ENCODE results near the gene CES5A.

Gene CES5A

DNA sequence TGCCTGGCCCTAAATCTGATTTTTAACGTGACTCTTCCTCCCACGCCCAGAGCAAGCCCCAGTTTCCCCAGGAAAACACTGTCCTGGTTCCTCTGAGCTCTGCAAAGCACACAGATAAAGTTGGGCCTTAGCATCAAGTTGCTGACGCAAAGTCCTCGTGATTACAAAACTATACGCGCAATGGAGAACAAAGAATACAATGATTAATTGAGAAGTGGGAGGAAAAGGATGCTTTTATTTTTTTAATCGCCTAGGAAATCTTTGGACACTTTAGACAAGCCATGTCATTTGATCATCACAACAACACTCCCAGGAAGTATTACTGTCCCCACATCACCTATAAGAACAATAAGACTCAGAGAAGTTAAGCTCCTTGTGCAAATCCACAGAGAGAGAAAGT lies 30.5 kb upstream of the CES5A start:
- Histone ChIP-seq H3K4me1 (ENCODE audit: control insufficient read depth, insufficient read depth, low read length) (no peaks in the 10 kb centered on the region), H3K9me3 (ENCODE audit: control insufficient read depth, insufficient read depth, low read depth, low read length) (no peaks in the 10 kb centered on the region), H3K4me3 (ENCODE audit: low read depth, low read length) (no peak overlapping the region), H3K27ac (ENCODE audit: extremely low read depth, low read depth, low read length) (no peak overlapping the region), H3K36me3 (ENCODE audit: control insufficient read depth in 2 of 2, insufficient read depth in 1 of 2, low read length in 2 of 2) (no peaks in the 10 kb centered on the region)
- ChIA-PET POLR2A (no interaction called here), CTCF (interaction anchor here (0.6 kb wide), 2 partner anchors 135 to 405 kb away, joined by 3 read pairs; no protein-coding TSS in a partner anchor)
- no peak for TF ChIP-seq ZNF561 (tag by site-specific recombination; IDR thresholded peaks at IDR 0.05; ENCODE audit: borderline replicate concordance)
- TF ChIP-seq ZSCAN30 (tag by site-specific recombination; IDR thresholded peaks at IDR 0.05): no peak

DNA sequence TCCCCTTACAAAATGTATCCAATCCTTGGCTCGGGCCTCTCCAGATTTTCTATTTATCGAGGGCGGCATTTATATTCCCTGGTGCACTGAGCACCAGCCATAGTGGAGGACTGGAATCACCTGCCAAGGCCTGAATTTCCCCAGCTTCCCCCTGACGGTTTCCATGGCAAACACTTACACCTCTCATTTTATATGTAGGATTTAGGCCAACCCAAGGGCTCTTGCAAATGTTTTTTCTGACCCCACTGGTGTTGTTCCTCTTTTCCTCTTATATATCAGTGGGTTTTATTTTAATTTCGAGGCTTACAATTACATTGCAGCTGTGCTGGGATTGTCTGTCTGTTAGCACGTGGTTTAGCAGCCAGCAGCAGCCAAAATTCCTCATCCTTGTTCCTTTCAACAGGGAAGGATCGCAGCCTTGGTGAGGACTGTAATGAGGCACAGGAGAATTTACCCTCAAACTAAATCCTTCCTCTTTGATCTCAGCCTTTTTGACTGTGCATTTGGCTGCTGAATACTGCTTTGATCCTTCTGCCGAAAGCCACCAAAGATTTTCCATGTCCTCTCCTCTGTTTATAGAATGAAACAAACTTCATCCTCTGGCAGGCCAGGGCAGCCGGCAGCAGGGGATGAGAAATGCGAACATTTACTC lies 26.5 kb upstream of the CES5A start:
- no peak overlapping the region for H3K4me3 ChIP-seq (ENCODE audit: low read depth, low read length)
- ChIA-PET POLR2A (no interaction called here), CTCF (no interaction called here)
- no peak for TF ChIP-seq ZNF560 (tag by site-specific recombination; IDR thresholded peaks at IDR 0.05; ENCODE audit: borderline replicate concordance)
- TF ChIP-seq EGR2 (tag by site-specific recombination; IDR thresholded peaks at IDR 0.05; ENCODE audit: low read depth): no peak
- no peak for TF ChIP-seq ZNF184 (tag by site-specific recombination; IDR thresholded peaks at IDR 0.05)
- no peak for TF ChIP-seq ZBTB48 (tag by site-specific recombination; IDR thresholded peaks at IDR 0.05)
- TF ChIP-seq, protein P1, sequence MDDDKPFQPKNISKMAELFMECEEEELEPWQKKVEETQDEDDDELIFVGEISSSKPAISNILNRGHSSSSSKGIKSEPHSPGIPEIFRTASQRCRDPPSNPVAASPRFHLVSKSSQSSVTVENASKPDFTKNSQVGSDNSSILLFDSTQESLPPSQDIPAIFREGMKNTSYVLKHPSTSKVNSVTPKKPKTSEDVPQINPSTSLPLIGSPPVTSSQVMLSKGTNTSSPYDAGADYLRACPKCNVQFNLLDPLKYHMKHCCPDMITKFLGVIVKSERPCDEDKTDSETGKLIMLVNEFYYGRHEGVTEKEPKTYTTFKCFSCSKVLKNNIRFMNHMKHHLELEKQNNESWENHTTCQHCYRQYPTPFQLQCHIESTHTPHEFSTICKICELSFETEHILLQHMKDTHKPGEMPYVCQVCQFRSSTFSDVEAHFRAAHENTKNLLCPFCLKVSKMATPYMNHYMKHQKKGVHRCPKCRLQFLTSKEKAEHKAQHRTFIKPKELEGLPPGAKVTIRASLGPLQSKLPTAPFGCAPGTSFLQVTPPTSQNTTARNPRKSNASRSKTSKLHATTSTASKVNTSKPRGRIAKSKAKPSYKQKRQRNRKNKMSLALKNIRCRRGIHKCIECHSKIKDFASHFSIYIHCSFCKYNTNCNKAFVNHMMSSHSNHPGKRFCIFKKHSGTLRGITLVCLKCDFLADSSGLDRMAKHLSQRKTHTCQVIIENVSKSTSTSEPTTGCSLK (tag by site-specific recombination; IDR thresholded peaks at IDR 0.05): no peak
- no peak for TF ChIP-seq RBAK (tag by site-specific recombination; IDR thresholded peaks at IDR 0.05)
- H3K27ac ChIP-seq (ENCODE audit: extremely low read depth, low read depth, low read length): no peak overlapping the region
- H3K36me3 ChIP-seq (ENCODE audit: control insufficient read depth in 2 of 2, insufficient read depth in 1 of 2, low read length in 2 of 2): no peaks in the 10 kb centered on the region
- no peaks in the 10 kb centered on the region for H3K9me3 ChIP-seq (ENCODE audit: control insufficient read depth, insufficient read depth, low read depth, low read length)
- H3K4me1 ChIP-seq (ENCODE audit: control insufficient read depth, insufficient read depth, low read length): no peaks in the 10 kb centered on the region

DNA sequence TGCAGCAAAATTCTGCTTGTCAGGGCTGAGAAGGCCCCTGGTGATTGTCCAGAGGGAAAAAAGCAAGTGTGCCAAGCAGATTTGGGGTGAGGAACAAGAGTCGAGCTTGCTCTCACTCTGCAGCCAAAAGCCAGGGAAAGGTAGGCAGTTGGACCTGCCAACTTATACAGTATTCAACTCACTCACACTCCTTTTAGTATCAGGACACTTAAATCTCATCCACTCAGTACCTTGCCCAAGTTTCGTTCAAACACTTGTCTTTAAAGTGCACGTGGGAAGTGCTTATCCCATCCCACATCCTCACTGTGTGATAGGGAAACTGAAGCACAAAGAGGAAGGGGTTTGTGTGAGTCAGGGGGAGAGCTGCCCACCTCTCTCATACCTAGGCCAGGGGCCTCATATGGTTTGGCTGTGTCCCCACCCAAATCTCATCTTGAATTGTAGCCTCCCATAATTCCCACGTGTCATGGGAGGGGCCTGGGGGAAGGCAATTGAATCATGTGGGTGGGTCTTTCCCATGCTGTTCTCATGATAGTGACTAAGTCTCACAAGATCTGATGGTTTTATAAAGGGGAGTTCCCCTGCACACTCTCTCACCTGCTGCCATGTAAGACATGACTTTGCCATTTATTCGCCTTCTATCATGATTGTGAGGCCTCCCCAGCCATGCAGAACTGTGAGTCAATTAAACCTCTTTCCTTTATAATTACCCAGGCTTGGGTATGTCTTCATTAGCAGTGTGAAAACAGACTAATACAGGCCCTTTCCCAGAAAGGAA lies 25.6 kb upstream of the CES5A start:
- TF ChIP-seq EGR2 (tag by site-specific recombination; IDR thresholded peaks at IDR 0.05; ENCODE audit: low read depth) (peak; percentile 7; the same call in 1 of the 2 replicates), ZFHX2 (tag by site-specific recombination; conservative IDR thresholded peaks at IDR 0.05) (0 out of 2 replicates have a peak, but pooled peaks have one; percentile 22), ZNF623 (tag by site-specific recombination; IDR thresholded peaks at IDR 0.05) (no peak)
- TF ChIP-seq, protein P2, sequence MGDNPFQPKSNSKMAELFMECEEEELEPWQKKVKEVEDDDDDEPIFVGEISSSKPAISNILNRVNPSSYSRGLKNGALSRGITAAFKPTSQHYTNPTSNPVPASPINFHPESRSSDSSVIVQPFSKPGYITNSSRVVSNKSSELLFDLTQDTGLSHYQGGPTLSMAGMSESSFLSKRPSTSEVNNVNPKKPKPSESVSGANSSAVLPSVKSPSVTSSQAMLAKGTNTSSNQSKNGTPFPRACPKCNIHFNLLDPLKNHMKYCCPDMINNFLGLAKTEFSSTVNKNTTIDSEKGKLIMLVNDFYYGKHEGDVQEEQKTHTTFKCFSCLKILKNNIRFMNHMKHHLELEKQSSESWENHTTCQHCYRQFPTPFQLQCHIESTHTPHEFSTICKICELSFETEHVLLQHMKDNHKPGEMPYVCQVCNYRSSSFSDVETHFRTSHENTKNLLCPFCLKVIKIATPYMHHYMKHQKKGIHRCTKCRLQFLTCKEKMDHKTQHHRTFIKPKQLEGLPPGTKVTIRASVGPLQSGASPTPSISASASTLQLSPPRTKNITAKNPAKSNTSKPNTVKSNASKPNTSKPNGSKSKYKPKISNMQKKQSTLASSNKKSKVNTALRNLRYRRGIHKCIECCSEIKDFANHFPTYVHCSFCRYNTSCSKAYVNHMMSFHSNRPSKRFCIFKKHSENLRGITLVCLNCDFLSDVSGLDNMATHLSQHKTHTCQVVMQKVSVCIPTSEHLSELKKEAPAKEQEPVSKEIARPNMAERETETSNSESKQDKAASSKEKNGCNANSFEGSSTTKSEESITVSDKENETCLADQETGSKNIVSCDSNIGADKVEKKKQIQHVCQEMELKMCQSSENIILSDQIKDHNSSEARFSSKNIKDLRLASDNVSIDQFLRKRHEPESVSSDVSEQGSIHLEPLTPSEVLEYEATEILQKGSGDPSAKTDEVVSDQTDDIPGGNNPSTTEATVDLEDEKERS (tag by site-specific recombination; IDR thresholded peaks at IDR 0.05): no peak
- TF ChIP-seq, protein P3, sequence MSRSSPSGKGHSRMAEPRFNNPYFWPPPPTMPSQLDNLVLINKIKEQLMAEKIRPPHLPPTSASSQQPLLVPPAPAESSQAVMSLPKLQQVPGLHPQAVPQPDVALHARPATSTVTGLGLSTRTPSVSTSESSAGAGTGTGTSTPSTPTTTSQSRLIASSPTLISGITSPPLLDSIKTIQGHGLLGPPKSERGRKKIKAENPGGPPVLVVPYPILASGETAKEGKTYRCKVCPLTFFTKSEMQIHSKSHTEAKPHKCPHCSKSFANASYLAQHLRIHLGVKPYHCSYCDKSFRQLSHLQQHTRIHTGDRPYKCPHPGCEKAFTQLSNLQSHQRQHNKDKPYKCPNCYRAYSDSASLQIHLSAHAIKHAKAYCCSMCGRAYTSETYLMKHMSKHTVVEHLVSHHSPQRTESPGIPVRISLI (tag by site-specific recombination; IDR thresholded peaks at IDR 0.05): no peak
- H3K4me3 ChIP-seq (ENCODE audit: low read depth, low read length): no peak overlapping the region
- POLR2A ChIA-PET: no interaction called here

More for the DNA sequence above, 25.6 kb upstream of the CES5A start:
- CTCF ChIA-PET: no interaction called here
- H3K27ac ChIP-seq (ENCODE audit: extremely low read depth, low read depth, low read length): no peak overlapping the region
- no peaks in the 10 kb centered on the region for H3K4me1 ChIP-seq (ENCODE audit: control insufficient read depth, insufficient read depth, low read length)
- H3K36me3 ChIP-seq (ENCODE audit: control insufficient read depth in 2 of 2, insufficient read depth in 1 of 2, low read length in 2 of 2): no peaks in the 10 kb centered on the region
- H3K9me3 ChIP-seq (ENCODE audit: control insufficient read depth, insufficient read depth, low read depth, low read length): no peaks in the 10 kb centered on the region

All from HEK293 (cell line).